OCI-LY7 (cell line): ENCODE measurements around the gene HCRTR1.

ENCODE experiments used
- CTCF ChIP-seq: fragments of 200-600 bp; sonication (generic); conservative IDR thresholded peaks from 2 replicates; pipeline ENCODE4 v1.5.1; 2014; ENCODE audit warnings: mild to moderate bottlenecking, antibody characterized with exemption, low read length, moderate library complexity, mixed read lengths
- EZH2phosphoT487 ChIP-seq: fragments of 200-600 bp; sonication (generic); IDR thresholded peaks from 2 replicates; pipeline ENCODE4 v1.6.1; 2018; ENCODE audit warnings: low read depth, borderline replicate concordance, mild to moderate bottlenecking, mixed run types, antibody characterized with exemption, low read length, moderate library complexity, mixed read lengths

GRCh38 chr1:31647106-31647505 is 29.6 kb downstream of the HCRTR1 start:
- no peak for TF ChIP-seq CTCF
- no peak for TF ChIP-seq EZH2phosphoT487
